ENCODE data around the gene CAMSAP1. TPM values are rescaled to one million over a fixed set of nuclear protein-coding genes. Genes with fewer than 3 reads are reported as not detected.
"Not testable (repeated sequence)": the region's sequence is repeated elsewhere in the genome, so short reads cannot be mapped to it uniquely, and the experiment has no call there.

Gene CAMSAP1
- total RNA-seq, 1 experiment from 2014 or later, result 22.6 TPM

DNA sequence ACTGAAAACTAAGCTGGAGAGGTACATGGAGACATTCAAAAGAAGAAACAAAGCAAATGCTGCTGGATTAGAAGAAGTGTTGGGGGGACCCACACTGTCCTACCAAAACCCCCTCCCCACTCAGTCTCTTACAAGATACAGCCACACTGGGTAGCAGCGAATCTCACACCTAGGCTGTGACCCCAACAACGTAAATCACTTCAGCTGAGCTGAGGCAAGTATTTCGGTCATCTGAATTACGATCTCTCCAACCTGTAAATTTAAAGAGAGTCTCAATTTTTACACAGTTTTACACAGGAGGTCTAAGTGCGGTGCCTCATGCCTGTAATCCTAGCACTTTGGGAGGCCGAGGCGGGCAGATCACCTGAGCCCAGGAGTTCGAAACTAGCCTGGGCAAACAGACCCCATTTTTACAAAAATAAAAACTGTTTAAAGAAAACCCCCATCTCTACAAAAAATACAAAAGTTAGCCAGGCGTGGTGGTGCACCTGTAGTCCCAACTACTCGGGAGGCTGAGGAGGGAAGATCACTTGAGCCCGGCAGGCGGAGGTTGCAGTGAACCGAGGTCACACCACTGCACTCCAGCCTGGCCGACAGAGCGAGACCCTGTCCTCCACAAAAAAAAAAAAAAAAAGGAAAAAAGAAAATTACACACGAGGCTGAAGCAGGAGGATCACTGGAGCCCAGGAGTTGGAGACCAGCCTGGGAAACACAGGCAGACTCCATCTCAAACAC, 3.4 kb downstream of the CAMSAP1 start:
- DNase-seq (ENCODE audit: low read depth), result no peak
- in situ Hi-C loops (cut with HindIII; ENCODE audit: low pct_unique_long_range_greater_than_20kb, low sequenced_read_pairs), result no loop called here

DNA sequence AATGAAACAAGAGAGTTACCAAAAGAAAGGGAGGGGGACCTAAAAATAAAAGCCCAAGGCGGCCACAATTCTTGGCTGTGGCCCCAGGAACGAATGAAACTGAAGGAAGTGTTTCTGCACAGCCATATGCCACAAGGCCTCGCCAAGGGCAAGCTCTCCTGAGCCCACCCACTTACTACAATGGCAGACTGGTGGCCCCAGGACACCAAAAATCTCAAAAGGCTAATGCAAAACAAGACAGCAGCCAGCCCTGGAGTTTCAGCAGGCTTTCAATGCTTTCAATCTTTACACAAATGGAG, 4.0 kb downstream of the CAMSAP1 start:
- no peak for DNase-seq (ENCODE audit: low read depth)
- in situ Hi-C loops (cut with HindIII; ENCODE audit: low pct_unique_long_range_greater_than_20kb, low sequenced_read_pairs), result no loop called here

DNA sequence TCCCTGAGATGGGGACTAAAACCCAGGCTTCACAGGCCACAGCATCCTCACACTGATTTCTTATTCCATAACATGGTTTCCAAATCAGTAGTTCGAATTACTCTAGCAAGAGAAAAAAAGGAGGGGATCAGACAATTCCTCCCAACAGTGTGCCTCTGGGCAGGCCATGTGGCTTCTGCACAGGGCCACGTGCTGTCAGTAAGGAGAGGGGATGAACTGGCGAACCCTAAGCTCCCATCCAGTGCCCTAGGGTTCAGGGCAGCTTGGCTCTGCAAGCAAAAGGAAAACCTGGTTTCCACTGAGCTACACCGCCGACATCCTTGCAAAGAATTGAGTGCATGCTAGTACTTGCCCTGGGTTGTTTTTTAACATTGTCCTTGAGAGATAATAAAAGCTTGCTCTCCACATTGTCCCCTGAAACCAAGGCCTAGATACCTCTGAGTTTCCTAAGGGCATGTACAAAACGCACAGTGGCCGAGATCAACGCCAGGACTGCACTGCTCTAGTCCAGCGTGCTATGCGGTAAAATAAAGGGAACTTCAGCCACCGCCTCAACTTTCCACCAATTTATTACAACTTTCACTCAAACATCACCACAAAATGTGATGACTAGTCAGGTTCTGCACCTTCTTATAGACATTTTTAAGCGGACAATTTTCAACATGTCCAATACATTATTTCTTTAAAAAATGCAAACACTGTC, 4.5 kb downstream of the CAMSAP1 start:
- DNase-seq (ENCODE audit: low read depth), result no peak
- in situ Hi-C loops (cut with HindIII; ENCODE audit: low pct_unique_long_range_greater_than_20kb, low sequenced_read_pairs), result no loop called here

DNA sequence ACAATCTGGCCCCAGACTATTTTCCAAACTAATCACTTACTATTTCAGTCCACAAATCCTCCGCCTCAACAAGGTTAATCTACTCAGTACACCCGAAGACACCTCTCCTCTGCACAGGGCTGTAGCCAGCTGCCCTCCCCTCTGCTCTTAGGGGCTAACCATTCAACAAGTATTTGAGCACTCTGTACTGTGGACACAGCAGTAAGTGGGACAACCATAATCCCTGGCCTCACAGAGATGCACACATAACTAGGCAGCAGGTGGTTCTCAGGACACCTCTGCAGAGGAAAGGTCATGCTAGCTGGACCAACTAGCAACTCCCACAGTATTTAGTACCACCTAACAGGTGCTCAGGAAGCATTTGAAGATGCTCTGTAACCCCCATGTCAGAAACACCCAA, 5.5 kb downstream of the CAMSAP1 start:
- DNase-seq (ENCODE audit: low read depth), result no peak
- in situ Hi-C loops (cut with HindIII; ENCODE audit: low pct_unique_long_range_greater_than_20kb, low sequenced_read_pairs), result no loop called here

DNA sequence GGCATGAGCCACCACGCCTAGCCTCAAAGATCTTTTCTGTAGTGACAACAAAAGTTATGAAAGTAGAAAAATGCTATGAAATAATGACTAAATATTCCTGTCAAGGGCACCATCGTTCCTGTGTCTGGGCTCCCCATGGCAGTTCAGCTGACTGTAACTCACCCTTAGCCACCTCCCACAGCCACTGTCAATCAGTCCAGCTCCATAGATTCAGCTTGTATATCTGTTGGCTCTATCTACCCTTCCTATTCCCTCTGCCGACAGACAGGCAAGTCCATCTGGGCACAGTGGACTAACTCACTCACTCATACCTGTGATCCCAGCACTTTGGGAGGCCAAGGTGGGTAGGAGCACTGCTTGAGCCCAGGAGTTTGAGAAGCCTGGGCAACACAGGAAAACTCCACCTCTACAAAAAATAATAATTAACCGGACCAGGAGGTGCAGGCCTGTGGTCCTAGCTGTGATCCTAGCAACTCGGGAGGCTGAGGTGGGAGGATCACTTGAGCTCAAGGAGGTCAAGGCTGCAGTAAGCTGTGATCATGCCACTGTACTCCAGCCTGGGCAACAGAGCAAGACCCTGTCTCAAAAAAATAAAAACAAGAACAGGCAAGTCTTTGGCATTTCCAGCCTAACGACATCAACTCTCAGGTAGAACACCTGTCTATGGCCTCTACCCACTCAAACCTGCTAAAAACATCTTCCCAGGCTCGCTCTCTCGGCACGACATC, 6.2 kb downstream of the CAMSAP1 start:
- DNase-seq (ENCODE audit: low read depth), result no peak
- in situ Hi-C loops (cut with HindIII; ENCODE audit: low pct_unique_long_range_greater_than_20kb, low sequenced_read_pairs), result no loop called here

DNA sequence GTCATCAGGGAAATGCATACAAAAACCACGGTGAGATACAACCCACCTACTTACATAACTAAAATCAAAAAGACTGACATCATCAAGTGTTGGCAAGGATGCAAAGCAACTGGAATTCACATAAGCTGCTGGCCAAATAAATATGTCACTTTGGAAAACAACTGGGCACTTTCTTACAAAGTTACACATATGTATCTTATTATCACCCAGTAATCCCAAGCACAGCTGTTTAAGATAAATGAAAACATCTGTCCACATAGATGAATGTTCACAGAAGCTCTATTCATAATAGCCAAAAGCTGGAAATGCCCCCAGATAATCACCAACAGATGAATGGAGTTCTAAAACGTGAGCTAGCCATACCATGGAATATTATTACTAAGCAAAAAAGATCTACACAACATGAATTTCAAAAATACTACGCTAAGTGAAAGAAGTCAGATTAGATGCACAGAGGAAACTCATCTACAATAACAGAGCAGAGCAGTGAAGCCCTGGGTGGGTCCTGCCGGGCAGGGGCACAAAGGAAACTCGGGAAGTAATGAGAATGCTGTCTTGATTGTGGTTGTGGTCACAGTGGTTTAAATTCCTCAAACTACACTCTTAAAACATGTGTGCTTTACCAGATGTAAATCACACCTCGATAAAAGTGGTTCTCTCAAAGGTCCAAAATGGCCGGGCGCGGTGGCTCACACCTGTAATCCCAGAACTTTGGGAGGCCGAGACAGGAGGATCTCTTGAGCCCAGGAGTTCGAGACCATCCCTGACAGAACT, 8.5 kb downstream of the CAMSAP1 start:
- DNase-seq (ENCODE audit: low read depth), result no peak

DNA sequence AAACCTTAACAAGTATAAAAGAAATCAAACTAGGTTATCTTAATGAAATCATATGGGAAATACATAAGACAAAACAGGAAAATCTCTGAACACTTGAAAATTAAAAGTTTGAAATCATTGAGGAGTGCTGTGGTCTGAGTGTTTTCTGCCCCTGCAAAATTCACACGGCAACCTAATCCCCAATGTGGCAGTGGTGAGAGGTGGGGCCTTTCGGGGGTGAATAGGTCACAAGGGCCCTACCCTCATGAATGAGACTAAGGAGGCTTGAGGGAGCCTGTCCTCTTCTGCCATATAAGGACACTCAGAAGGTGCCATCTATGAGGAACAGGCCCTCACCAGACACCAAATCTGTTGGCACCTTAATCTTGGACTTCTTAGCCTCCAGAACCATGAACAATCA, 10.7 kb downstream of the CAMSAP1 start:
- no peak for DNase-seq (ENCODE audit: low read depth)
- in situ Hi-C loops (cut with HindIII; ENCODE audit: low pct_unique_long_range_greater_than_20kb, low sequenced_read_pairs), result no loop called here

More for the DNA sequence above, 8.5 kb downstream of the CAMSAP1 start:
- in situ Hi-C loops (cut with HindIII; ENCODE audit: low pct_unique_long_range_greater_than_20kb, low sequenced_read_pairs), result no loop called here

DNA sequence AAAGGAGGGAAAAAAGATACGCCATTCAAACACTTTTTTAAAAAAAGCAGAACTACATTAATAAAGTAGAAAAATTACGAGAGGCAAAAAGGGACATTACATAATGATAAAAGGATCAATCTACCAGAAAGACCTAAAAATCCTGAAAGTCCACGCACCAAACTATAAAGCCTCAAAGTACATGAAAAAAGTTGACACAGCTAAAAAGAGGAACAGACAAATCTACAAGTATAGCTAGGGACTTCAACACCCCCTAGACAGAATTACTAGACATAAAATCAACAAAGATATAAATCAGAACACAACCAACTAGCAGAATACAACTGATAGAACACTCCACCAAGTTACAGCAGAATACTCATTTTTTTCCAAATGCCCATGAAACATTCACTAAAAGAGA, 11.1 kb downstream of the CAMSAP1 start:
- in situ Hi-C loops (cut with HindIII; ENCODE audit: low pct_unique_long_range_greater_than_20kb, low sequenced_read_pairs), result no loop called here
- DNase-seq (ENCODE audit: low read depth), result no peak

DNA sequence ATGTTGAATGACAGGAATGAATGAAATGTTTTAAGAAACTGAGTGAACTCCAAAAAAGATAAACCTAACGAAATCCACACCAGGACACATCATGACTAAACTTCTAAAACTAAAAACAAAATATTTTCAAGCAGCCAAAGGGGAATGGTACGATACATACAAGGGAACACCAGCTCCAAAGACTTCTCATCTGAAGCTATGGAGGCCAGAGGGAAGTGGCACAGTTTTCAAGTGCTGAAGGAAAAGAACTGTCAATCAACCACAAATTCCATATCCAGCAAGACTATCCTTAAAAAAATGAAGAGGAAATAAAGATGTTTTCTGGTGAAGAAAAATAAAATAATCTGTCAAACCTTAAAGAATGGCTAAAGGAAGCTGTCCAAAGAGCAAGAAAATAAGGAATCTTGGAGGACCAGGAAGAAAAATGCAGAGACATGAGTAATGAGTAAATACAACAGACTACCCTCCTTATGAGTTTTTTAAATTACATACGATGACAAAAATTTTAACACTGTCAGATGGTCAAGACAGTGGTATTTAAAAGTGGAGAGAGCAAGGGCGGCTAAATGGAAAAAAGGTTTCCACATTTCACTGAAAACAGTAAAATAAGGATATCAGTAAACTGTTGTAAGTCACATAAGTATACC, 12.0 kb downstream of the CAMSAP1 start:
- in situ Hi-C loops (cut with HindIII; ENCODE audit: low pct_unique_long_range_greater_than_20kb, low sequenced_read_pairs), result no loop called here
- no peak for DNase-seq (ENCODE audit: low read depth)

DNA sequence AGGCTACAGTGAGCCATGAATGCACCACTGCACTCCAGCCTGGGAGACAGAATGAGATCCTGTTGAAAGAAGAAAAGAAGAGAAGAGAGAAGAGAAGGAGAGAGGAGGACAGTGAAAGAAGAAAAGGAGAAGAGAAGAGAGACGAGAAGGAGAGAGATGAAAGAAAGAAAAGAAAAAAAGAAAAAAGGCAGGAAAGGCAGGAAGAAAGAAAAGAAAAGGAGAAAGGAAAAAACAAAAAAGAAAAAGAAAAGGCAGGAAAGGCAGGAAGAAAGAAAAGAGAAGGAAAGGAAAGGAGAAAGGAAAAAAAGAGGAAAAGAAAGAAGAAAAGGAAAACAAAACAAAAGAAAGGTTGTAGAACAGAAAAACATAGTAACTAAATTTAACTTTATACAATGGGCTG, 14.2 kb downstream of the CAMSAP1 start:
- DNase-seq (ENCODE audit: low read depth), result no peak
- in situ Hi-C loops (cut with HindIII; ENCODE audit: low pct_unique_long_range_greater_than_20kb, low sequenced_read_pairs), result no loop called here

DNA sequence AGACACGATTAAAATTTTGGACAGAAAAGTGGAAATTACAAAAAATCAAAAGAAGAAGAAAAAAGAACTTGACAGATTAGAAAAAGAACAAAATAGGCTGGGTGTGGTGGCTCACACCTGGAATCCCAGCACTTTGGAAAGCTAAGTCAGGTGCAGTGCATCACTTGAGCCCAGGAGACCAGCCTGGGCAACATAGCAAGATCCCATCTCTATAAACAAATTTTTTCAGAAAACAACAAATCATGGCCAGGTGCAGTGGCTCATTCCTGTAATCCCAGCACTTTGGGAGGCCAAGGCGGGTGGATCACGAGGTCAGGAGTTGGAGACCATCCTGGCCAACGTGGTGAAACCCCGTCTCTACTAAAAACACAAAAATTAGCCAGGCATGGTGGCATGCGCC, 15.0 kb downstream of the CAMSAP1 start:
- DNase-seq (ENCODE audit: low read depth); in situ Hi-C loops (cut with HindIII; ENCODE audit: low pct_unique_long_range_greater_than_20kb, low sequenced_read_pairs): not testable (repeated sequence)

DNA sequence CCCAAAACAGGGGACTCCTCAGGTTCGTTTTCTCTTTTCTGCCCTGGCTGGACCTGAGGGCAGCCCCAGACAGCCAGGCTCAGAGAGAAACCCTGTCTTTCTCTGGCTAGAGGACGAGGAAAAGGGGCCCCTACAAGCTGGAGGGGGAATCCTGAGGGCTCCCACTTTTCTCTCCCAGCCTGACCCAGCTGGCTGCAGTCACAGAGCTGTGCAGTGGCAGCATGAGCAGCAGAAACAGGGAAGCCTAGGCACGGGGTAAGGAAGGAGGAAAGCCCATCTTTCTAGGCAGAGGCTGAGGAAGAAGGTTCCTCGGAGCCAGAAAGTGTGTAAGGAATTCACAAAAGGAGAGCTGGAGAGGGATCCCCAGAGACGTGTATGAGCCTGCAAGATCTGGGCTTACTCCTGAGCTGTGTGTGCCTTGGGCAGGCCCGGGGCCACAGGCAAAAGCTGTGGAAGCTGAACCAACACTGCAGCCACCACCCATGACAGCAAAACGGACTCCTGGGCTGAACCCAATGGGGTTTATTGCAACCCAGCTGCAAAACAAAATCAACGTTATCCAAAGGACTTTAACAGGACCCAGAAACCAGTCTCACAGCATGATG, 16.2 kb downstream of the CAMSAP1 start:
- in situ Hi-C loops (cut with HindIII; ENCODE audit: low pct_unique_long_range_greater_than_20kb, low sequenced_read_pairs), result no loop called here
- DNase-seq (ENCODE audit: low read depth), result no peak

DNA sequence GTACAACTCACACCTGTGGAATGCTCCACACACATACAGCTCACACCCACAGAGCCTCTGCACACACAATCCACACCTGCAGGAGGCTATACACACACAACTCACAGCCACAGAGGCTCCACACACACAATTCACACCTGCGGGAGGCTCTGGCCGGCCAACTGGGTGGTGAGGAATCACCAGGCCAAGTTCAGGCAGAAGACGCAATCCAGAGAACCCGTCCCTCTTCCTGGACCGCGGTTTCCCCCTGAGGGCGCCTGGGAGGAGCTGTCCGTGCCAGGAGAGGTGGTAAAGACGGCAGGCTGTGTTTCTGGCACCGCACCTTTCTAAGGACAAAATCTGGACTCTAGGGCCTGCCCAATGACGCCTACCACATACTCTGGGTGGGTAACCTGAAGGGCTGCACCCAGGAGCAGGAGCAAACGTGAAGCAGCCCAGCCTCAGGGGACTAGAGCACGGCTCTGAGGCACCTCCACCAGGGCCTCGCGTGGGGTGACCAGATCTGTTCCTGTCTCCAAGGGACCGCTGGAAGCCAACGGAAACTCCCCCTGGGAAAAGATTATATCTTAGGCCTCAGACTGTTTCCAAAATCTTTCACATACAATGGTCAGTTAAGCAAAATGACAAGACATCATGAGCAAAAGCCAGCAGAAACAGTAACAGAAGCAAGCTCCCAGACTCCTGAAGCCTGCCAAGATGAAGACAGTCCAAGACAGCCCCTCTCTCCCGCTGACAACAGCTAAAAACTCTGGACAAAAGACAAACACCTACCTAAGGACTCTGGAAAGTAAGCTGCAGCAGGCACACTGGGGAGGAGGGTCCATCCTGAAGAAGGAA, 16.9 kb downstream of the CAMSAP1 start:
- in situ Hi-C loops (cut with HindIII; ENCODE audit: low pct_unique_long_range_greater_than_20kb, low sequenced_read_pairs), result no loop called here
- DNase-seq (ENCODE audit: low read depth), result no peak

DNA sequence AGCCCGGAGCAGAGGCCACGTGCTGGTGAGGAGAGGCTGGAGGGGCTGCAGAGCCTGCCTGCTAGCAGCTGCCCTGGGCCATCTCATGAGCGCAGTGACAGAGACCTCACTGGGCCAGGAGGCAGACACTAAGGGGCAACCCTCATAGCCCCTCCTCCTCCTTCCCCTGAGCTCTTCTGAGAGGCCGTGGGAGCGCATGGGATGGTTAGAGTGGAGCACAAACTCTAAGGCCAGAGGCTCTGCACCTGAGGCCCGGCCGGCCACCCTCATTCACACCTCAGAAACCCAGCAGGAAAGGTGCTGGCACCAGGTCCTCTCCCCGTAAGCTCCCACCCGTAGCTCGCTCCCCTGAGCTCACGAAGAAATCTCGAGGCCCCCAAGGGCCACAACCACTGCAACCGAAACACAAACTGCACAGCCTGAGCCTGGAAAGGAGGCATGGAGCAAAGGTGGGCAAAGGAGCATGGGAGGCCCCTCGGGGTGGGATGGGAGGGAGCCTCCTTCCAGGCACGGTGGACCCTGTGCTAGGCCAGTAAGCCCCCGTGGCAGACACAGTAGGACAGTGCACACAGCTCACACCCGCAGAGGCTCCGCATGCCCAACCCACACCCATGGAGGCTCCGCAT, 17.7 kb downstream of the CAMSAP1 start:
- in situ Hi-C loops (cut with HindIII; ENCODE audit: low pct_unique_long_range_greater_than_20kb, low sequenced_read_pairs), result no loop called here
- no peak for DNase-seq (ENCODE audit: low read depth)

DNA sequence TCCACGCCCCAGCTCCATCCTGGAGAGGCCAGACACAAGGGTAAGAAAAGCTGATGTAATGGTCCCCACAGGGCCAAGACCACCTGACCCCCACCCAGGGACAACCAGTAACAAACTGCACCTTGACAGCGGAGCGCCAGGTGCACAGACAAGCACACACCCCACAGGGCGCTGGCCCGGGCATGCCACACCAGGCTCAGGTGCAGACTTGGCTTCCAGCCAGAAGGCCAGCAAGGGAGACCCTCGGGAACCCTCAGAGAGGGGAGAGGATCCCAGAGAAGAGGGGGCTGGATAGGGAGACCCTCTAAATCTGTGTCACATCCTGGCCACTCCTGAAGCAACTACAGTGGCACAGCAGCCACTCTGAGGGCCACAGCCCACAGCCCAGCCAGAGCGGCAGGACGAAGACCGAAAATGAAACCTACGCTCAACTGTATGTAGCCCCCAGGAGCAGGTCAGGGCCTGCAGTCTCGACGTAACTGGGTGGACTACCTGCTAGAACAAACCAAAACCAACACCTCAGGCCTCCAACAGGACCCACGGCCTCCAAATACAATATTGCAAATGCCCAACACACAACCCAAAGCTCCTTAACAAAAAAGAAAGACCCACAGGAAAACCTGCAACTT, 18.5 kb downstream of the CAMSAP1 start:
- no peak for DNase-seq (ENCODE audit: low read depth)
- in situ Hi-C loops (cut with HindIII; ENCODE audit: low pct_unique_long_range_greater_than_20kb, low sequenced_read_pairs), result no loop called here

DNA sequence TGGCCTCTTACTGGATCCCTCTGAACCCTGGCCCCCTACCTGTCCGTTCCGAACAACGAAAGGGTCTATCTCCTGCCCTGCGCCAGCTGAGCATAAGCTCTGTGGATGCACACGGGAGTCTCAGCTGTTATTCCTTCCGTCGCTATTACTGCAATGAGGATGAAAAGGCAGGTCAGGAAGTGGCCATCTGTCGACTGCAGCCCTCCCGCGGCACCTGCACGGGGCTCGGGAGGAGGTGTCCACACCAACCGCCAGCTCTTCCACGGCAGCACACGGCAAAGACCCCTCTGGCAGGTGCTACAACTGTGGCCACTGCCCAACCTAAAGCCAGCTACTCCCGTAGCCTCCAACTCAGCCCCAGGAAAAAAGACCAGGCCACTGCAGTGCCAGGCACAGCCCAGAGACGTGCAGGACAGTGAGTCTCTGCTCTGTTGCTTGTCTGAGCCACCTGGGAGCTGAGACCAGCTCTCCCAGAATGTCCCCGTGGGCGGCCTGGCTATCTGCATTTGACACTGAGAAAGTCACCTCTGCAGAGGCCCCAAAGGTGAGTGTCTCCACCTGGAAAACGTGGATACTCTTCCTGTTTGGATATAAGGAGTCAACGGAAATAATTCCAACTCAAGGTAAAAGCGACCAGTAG, 19.1 kb downstream of the CAMSAP1 start:
- no peak for DNase-seq (ENCODE audit: low read depth)
- in situ Hi-C loops (cut with HindIII; ENCODE audit: low pct_unique_long_range_greater_than_20kb, low sequenced_read_pairs), result no loop called here
